HG03097 (cell line): Measurements from ENCODE around the gene PPT1.
"Not testable (repeated sequence)": the region's sequence is repeated elsewhere in the genome, so short reads cannot be mapped to it uniquely, and the experiment has no call there.

Source experiments
- ATAC-seq: cut with Tn5 transposase; IDR thresholded peaks from one replicate; pipeline ENCODE4 v1.9.1; 2021; ENCODE audit not compliant: unreplicated experiment, low FRiP score

Gene PPT1

GRCh38 chr1:40092706-40093639 lies 4.1 kb downstream of the PPT1 start:
- ATAC-seq = no peak

- no peak for ATAC-seq
Observed at GRCh38 chr1:40092241-40092640, 4.8 kb downstream of the PPT1 start.

GRCh38 chr1:40090652-40091355 lies 6.2 kb downstream of the PPT1 start:
- ATAC-seq = no peak

- ATAC-seq = not testable (repeated sequence)
Observed at GRCh38 chr1:40084750-40085149, 12.3 kb downstream of the PPT1 start.

- ATAC-seq = no peak
Observed at GRCh38 chr1:40081871-40082270, 15.2 kb downstream of the PPT1 start.

- ATAC-seq = no peak
Observed at GRCh38 chr1:40079774-40080400, 17.2 kb downstream of the PPT1 start.

GRCh38 chr1:40078512-40079333 lies 18.3 kb downstream of the PPT1 start:
- ATAC-seq = no peak

- ATAC-seq = no peak
Observed at GRCh38 chr1:40076895-40077312, 20.1 kb downstream of the PPT1 start.

GRCh38 chr1:40075266-40075665 lies 21.8 kb downstream of the PPT1 start:
- ATAC-seq = no peak

- no peak for ATAC-seq
Observed at GRCh38 chr1:40073062-40073461, 24.0 kb downstream of the PPT1 start.

- no peak for ATAC-seq
Observed at GRCh38 chr1:40072142-40072541, 24.9 kb downstream of the PPT1 start.

- no peak for ATAC-seq
Observed at GRCh38 chr1:40067851-40068250, 29.2 kb downstream of the PPT1 start.

- no peak for ATAC-seq
Observed at GRCh38 chr1:40067023-40067422, 30.0 kb downstream of the PPT1 start.

GRCh38 chr1:40064797-40065499 lies 32.1 kb downstream of the PPT1 start:
- peak; percentile 52 for ATAC-seq

GRCh38 chr1:40059960-40060750 lies 36.9 kb downstream of the PPT1 start:
- ATAC-seq = no peak

- ATAC-seq = no peak
Observed at GRCh38 chr1:40059338-40059959, 37.6 kb downstream of the PPT1 start.

- ATAC-seq = no peak
Observed at GRCh38 chr1:40058453-40059337, 38.4 kb downstream of the PPT1 start.

GRCh38 chr1:40058097-40058452 lies 39.0 kb downstream of the PPT1 start:
- no peak for ATAC-seq
